ENCODE measurements around the gene RANBP1. TPM values are rescaled to one million over a fixed set of nuclear protein-coding genes. Genes with fewer than 3 reads are reported as not detected.

RANBP1 gene
- total and polyA plus RNA-seq, 2 of the 8 experiments (the other 6 are each of a cell fraction or from before 2014, with no cell fraction given), result 343 to 484 TPM

DNA sequence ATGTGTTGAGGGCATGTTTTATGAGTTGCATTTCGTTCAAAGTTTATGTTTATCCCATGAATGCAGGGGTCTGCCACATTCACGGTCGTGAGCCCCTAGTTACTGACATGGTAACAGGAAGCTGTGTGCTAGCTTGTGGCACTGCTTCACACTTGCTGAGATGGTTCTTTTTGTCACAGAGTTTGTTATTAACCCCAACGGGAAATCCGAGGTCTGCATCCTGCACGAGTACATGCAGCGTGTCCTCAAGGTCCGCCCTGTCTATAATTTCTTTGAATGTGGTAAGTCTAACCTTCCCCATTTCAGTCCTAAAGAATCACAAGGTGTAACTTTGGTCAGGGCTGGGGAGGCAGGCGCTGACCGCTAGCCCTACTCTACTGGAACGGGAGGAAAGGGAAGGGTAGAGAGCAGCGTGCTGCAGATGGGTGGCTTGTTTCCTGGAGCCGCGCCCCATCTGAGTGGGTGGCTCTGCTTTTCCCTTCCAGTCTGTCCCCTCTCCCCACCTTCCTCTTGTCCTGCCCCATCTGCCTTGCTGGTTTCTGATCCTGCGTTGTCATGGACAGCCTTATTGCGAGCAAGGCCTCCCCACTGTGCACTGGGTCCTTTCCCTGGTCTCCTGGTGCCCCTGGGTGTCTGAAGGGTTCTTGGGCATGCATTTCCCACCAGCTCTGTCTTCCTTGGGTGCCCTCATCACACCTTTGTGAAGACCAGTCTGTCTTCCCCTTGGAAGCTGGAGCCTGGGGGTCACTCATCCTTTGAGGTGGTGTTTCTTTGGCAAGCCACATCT, 24.0 kb upstream of the RANBP1 start:
- WGBS, 2 experiments (ENCODE audit: extremely low coverage in 1 of 2, insufficient coverage in 1 of 2, insufficient read length in 1 of 2, insufficient replicate concordance in 2 of 2, low coverage in 1 of 2, low lambda C conversion rate in 2 of 2, missing lambda C conversion rate in 1 of 2), result 95% methylated on average over 13 of the region's 16 CpGs; no CpG with 5 or more reads in 1 of the 2 experiments
- Histone ChIP-seq H2BK15ac (ENCODE audit: low read length) (no peak overlapping the region), H3K56ac (replicated peaks; ENCODE audit: insufficient read length, low read depth, low read length) (no peak overlapping the region), H3K4me2 (ENCODE audit: insufficient read depth in 1 of 2, low read depth in 2 of 2, low read length in 2 of 2) (no peak overlapping the region), H3K23ac (ENCODE audit: insufficient read length) (no peak overlapping the region), H2AFZ (ENCODE audit: low read length) (no peak overlapping the region), H3K23me2 (ENCODE audit: low read depth, low read length) (no peaks in the 10 kb centered on the region), H2BK20ac (ENCODE audit: low read length) (no peak overlapping the region), H3K36me3 (ENCODE audit: control insufficient read depth in 2 of 4, insufficient read depth in 4 of 4, low read length in 3 of 4) (peaks cover 67 to 97% (median 87%) of the 10 kb centered on the region in 4 experiments), H2BK5ac (ENCODE audit: low read depth, low read length) (no peak overlapping the region), H3K4ac (replicated peaks; ENCODE audit: insufficient read length, low read depth, low read length) (no peak overlapping the region), H2BK12ac (ENCODE audit: low read depth, low read length) (no peak overlapping the region), H3K9ac (replicated peaks in 1 of 4; ENCODE audit: extremely low read depth in 1 of 4, low read depth in 3 of 4, low read length in 3 of 4) (no peak overlapping the region), H3K14ac (ENCODE audit: insufficient read length) (no peak overlapping the region), H2AK5ac (ENCODE audit: low read depth, low read length) (no peak overlapping the region), H3K79me2 (ENCODE audit: control insufficient read depth in 1 of 2, insufficient read depth in 2 of 2, low read length in 2 of 2) (peaks cover 0 to 16% of the 10 kb centered on the region in 2 experiments; a peak in 1 of 4 replicates), H3K27me3 (replicated peaks in 1 of 4; ENCODE audit: control insufficient read depth in 3 of 4, extremely low read depth in 1 of 4, insufficient read depth in 3 of 4, low read length in 3 of 4) (no peaks in the 10 kb centered on the region), H3K79me1 (ENCODE audit: low read depth, low read length) (peaks cover 12% of the 10 kb centered on the region), H4K91ac (replicated peaks; ENCODE audit: insufficient read length, low read length) (no peak overlapping the region), H3K4me1 (replicated peaks in 1 of 4; ENCODE audit: control insufficient read depth in 3 of 4, insufficient read depth in 4 of 4, low read length in 3 of 4) (no peaks in the 10 kb centered on the region), H4K8ac (ENCODE audit: extremely low read depth, insufficient read depth, low read length) (peak overlapping the region; percentile 31; the same call in 1 of the 2 replicates), H3K27ac (ENCODE audit: low read depth, low read length) (no peak overlapping the region), H2BK120ac (replicated peaks; ENCODE audit: low read depth, low read length) (no peak overlapping the region), H3K18ac (ENCODE audit: extremely low read depth, low read length) (no peak overlapping the region), H3K9me3 (ENCODE audit: insufficient read depth in 2 of 2, low read depth in 1 of 2, low read length in 1 of 2) (no peaks in the 10 kb centered on the region; a peak in 1 of 4 replicates), H3K4me3 (ENCODE audit: extremely low read depth in 1 of 4, insufficient read depth in 2 of 4, low read depth in 3 of 4, low read length in 4 of 4) (no peak overlapping the region), H4K5ac (ENCODE audit: insufficient read length, low read depth, low read length) (no peak overlapping the region), H4K20me1 (replicated peaks in 1 of 2; ENCODE audit: control insufficient read depth in 1 of 2, insufficient read depth in 2 of 2, low read length in 2 of 2) (peaks cover 18 to 42% of the 10 kb centered on the region in 2 experiments)
- no peak for FAIRE-seq
- ChIA-PET POLR2A (ENCODE audit: partially characterized antibody) (interaction anchor here (1.6 to 29.4 kb wide), 3 partner anchors 8 to 20 kb away, joined by 5 to 598 read pairs (median 16); partner anchors contain the start of genes RANBP1 and TRMT2A), CTCF (ENCODE audit: partially characterized antibody) (interaction anchor here (1.1 to 2.8 kb wide), 2 partner anchors 14 to 19 kb away, joined by 4 to 16 read pairs; no protein-coding TSS in a partner anchor)
- DNase-seq (ENCODE audit: low read depth in 1 of 2, low spot score in 2 of 2), result no peak
- TF ChIP-seq SAP30 (IDR thresholded peaks at IDR 0.05; ENCODE audit: insufficient read depth, insufficient replicate concordance, low read length), result no peak
- no peak for TF ChIP-seq MAFK (IDR thresholded peaks at IDR 0.05; ENCODE audit: low read depth, low read length)
- no peak for TF ChIP-seq YY1 (IDR thresholded peaks at IDR 0.05; ENCODE audit: low read depth, low read length)
- no peak for TF ChIP-seq BACH1 (IDR thresholded peaks at IDR 0.05; ENCODE audit: low read length)
- no peak for TF ChIP-seq EGR1 (IDR thresholded peaks at IDR 0.05; ENCODE audit: borderline replicate concordance, low read depth, low read length)
- TF ChIP-seq SP4 (IDR thresholded peaks at IDR 0.05; ENCODE audit: low read length), result no peak
- no peak for TF ChIP-seq TEAD4 (IDR thresholded peaks at IDR 0.05; ENCODE audit: low read depth, low read length)
- no peak for TF ChIP-seq CHD2 (IDR thresholded peaks at IDR 0.05; ENCODE audit: low read length)

All from H1 (cell line).